ENCODE results near the gene PGLYRP4.

DNA sequence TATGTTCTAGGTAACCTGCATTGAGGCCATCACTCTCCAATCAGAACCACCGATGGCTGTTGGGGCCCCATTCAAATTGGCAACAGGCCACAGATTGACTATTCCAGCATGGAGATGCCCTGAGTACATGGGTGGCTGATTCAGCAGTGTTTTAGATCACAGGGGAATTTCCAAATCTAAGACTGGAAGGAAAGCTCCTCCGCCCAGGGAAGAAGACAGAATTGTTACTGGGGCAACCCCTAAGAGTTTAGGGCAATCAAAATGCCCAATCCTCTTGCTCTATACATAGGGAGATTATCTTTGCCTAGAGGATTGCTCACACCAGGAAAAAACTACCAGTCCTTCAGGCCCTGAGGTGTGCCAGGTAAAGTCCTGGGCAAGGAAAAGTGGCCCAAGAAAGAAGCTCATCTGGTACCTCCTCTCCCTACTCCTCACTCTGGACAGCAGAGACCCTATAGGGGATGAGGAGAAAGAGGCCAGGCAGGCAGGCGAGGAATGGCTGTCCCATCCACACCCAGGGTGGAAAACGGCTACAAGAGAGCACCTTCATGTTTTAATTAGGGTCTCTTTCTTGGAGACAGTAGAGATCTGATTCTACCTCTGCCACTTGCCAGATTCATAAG lies 36.4 kb upstream of the PGLYRP4 start:
- TF ChIP-seq, protein P1, sequence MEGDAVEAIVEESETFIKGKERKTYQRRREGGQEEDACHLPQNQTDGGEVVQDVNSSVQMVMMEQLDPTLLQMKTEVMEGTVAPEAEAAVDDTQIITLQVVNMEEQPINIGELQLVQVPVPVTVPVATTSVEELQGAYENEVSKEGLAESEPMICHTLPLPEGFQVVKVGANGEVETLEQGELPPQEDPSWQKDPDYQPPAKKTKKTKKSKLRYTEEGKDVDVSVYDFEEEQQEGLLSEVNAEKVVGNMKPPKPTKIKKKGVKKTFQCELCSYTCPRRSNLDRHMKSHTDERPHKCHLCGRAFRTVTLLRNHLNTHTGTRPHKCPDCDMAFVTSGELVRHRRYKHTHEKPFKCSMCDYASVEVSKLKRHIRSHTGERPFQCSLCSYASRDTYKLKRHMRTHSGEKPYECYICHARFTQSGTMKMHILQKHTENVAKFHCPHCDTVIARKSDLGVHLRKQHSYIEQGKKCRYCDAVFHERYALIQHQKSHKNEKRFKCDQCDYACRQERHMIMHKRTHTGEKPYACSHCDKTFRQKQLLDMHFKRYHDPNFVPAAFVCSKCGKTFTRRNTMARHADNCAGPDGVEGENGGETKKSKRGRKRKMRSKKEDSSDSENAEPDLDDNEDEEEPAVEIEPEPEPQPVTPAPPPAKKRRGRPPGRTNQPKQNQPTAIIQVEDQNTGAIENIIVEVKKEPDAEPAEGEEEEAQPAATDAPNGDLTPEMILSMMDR (IDR thresholded peaks at IDR 0.05), result no peak
- no peak for TF ChIP-seq POLR2A (IDR thresholded peaks at IDR 0.05)
